Sciatic nerve (tissue), 2 donors: ENCODE data around the gene ARFIP1. TPM values are rescaled to one million over a fixed set of nuclear protein-coding genes. Genes with fewer than 3 reads are reported as not detected.
"Not testable (repeated sequence)": the region's sequence is repeated elsewhere in the genome, so short reads cannot be mapped to it uniquely, and the experiment has no call there.

ENCODE experiments used
- ATAC-seq: fragments of 200-7000 bp; cut with Tn5 transposase; one replicate; pipeline ENCODE4 v1.9.1; 2020; ENCODE audit warnings: mild to moderate bottlenecking, moderate library complexity
- DNase-seq: peaks from one replicate; pipeline ENCODE4 v3.0.0-alpha.2; 2020; ENCODE audit warnings: low spot score
- intact Hi-C: fragments of 100-400 bp; cut with DNase I; formaldehyde crosslinking; loops from one replicate; pipeline ENCODE4 v1.14.2; 2022
- total RNA-seq: library from RNA; stranded (reverse); fragmentation: NEBNext Ultra II Directional; extraction: Animal tissue kit (Norgen Biotek cat#: 25700); gene quantifications from one replicate; pipeline ENCODE4 v1.2.1, GENCODE V29; 2021
- donor health status: DM: no; HTN: no; CAD: no.
- donor health status: DM: no; HTN: no; CAD: no.

Gene ARFIP1, protein sequence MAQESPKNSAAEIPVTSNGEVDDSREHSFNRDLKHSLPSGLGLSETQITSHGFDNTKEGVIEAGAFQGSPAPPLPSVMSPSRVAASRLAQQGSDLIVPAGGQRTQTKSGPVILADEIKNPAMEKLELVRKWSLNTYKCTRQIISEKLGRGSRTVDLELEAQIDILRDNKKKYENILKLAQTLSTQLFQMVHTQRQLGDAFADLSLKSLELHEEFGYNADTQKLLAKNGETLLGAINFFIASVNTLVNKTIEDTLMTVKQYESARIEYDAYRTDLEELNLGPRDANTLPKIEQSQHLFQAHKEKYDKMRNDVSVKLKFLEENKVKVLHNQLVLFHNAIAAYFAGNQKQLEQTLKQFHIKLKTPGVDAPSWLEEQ
- 47.5 TPM for total RNA-seq

DNA sequence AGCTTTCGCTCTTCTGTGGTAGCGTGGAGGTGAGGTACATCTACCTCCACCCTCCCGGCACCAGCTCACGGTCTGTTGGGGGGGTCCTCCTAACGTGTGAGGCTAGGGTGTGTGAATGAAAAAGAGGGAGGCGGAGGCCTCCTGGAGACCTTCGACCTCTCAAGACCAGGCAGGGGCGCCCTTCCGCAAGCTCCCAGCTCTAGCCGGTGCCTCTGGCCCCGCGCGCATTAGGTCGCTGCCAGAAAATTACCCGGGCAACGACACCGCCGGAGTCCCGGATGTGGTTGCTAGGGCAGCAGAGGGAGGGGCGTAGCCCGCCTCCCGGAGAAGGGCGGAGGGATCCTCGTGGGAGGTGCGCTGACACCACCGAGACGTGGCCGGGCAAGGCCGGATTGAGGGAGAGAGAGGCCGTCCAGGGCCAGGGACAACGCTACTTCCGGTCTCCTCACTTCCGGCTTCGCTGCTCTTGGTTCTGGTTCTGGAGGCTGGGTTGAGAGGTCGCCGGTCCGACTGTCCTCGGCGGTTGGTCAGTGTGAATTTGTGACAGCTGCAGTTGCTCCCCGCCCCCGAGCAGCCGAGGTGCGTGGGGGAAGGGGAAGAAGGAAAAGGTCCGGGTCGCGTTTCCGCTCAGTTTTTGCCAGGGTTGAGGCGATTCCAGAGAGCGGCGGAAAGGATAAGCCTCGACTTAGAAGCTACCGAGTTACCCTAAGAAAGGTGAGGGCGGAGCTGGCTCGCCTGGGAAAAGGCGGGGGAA lies at the start of gene ARFIP1, which contains the start of gene TIGD4:
Gene ARFIP1, plus strand, starts transcription at position 442 of the 754 bp plus-strand sequence. CDS start 49,680 bp downstream, outside the sequence.
Gene TIGD4, minus strand, starts transcription at position 218 of the 754 bp plus-strand sequence. CDS start 8,726 bp downstream, outside the sequence.
- DNase-seq (peak; percentile 99), ATAC-seq (peak; percentile 100)
- intact Hi-C loops: no loop called here

GRCh38 chr4:152731997-152732396 lies 47.8 kb upstream of the ARFIP1 start:
- ATAC-seq (no peak), DNase-seq (no peak)
- intact Hi-C loops: no loop called here

DNA sequence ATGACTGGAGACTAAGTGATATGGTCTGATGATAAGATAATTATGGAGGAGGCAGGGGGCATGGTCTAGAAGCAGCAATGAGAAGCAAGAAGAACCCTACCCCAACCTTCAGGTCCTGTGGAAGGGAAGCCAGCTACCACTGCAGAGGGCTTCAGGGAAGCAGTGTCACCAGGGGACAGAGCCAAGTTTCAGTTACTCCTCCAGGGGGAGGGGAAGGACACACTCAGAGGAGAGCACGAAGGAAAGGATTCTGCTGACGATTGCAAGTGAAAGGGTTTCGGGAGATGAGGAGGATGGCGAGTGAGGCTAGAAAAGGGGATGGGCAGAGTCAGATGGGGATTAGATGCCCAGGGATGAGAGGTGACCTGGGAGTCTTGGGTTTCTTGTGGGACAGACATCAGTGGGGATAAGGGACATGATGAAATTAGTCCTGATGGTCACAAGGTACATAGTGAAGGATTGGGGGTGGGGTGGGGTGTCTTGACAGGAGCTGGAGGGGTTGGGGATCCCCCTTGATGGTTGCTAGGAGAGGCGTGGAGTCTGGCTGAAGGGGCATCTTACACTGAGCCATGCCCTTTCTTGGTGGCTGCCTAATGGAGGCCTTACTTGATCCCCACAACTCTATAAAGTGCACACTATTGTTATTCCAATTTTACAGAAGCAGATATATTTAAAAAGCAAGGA lies 45.6 kb upstream of the ARFIP1 start:
- intact Hi-C loops: no loop called here
- ATAC-seq: no peak
- no peak for DNase-seq

GRCh38 chr4:152734699-152735050 lies 45.1 kb upstream of the ARFIP1 start:
- intact Hi-C loops: no loop called here
- ATAC-seq (no peak), DNase-seq (no peak)

GRCh38 chr4:152735396-152735859 lies 44.3 kb upstream of the ARFIP1 start:
- DNase-seq (no peak), ATAC-seq (no peak)
- intact Hi-C loops: no loop called here

DNA sequence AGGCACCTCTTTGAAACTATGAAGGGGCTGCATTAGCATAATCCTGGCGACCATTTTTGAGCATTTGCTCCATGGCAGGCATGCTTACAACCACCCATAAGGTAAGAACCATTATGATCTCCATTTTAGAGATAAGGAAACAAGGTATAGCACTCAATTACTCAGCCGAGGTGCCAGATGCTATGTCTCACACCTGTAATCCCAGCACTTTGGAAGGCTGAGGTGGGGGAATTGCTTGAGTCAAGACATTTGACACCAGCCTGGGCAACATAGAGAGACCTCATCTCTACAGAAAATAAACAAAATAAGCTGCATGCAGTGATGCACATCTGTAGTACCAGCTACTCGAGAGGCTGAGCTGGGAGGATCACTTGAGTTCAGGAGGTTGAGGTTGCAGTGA lies 43.8 kb upstream of the ARFIP1 start:
- intact Hi-C loops: no loop called here
- ATAC-seq (no peak), DNase-seq (no peak)

DNA sequence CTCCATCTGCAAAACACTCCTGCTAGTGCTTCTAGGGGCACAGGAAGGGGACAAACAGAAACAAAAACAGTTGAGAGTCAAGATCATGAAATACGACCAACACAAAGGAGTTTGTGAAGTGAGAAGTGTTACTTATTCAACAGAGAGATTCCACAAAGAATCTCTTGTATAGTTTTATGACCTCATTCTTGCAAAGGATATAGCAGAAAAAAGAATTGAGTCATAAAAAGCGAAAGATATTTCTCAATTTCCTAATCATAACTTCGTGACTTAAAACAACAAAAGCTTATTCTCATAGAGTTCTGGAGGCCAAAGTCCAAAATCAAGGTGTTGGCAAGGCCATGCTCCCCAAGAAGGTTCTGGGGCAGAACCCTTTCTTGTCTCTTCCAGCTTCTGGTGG lies 40.9 kb upstream of the ARFIP1 start:
- peak; percentile 26 for ATAC-seq
- no peak for DNase-seq
- intact Hi-C loops: no loop called here

- DNase-seq: no peak
- intact Hi-C loops: no loop called here
- ATAC-seq: no peak
Measured at GRCh38 chr4:152747444-152747843, 32.3 kb upstream of the ARFIP1 start.

GRCh38 chr4:152748619-152749018 lies 31.1 kb upstream of the ARFIP1 start:
- no peak for ATAC-seq
- no peak for DNase-seq
- intact Hi-C loops: no loop called here

- intact Hi-C loops: no loop called here
- no peak for DNase-seq
- ATAC-seq: no peak
Measured at GRCh38 chr4:152763796-152764195, 16.0 kb upstream of the ARFIP1 start.

DNA sequence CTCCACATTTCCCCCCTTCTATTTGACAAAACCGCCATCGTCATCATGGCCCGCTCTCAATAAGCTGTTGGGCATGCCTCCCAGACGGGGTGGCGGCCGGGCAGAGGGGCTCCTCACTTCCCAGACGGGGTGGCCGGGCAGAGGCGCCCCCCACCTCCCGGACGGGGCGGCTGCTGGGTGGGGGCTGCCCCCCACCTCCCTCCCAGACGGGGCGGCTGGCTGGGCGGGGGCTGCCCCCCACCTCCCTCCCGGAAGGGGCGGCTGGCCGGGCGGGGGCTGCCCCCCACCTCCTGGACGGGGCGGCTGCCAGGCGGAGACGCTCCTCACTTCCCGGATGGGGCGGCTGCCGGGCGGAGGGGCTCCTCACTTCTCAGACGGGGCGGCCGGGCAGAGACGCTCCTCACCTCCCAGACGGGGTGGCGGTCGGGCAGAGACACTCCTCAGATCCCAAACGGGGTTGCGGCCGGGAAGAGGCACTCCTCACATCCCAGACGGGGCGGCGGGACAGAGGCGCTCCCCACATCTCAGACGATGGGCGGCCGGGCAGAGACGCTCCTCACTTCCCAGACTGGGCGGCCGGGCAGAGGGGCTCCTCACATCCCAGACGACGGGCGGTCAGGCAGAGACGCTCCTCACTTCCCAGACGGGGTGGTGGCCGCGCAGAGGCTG lies 14.6 kb upstream of the ARFIP1 start:
- ATAC-seq, intact Hi-C loops, DNase-seq: not testable (repeated sequence)

DNA sequence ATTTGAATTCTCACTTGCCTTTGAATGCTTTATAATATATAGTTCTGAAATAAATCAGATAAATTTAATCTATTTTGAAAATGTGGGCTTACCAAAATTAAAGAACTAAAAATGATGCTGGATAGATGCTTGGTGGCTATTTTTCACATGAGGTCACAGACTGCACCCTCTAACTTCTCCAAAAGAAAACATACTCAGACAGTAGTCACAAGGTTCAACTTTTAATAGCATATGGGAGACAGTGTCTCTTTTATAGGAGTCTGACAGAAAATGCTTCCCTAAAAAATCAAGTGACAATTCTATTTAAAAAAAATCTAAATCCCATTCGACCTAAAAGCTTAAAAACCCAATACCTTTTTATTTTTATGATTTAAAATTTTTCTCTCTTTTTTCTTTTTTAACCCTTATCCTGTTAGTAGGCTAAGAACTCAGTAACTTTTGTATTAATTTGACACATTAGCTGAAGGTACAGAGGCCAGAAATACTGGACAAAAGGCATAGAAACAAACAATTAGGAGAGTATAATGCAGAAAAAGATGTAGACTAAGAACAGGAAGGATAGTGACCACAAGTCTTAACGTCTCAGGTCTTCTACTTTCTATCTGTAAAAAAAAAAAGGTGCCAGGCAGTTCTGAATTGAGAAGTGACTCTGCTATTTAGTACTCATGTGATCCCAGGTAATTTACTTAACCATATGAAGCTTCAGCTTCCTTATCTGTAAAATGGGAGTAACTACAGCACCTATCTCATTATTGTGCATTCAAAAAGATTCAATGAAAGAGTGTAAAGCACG lies 7.8 kb upstream of the ARFIP1 start:
- intact Hi-C loops: no loop called here
- ATAC-seq (no peak), DNase-seq (no peak)

DNA sequence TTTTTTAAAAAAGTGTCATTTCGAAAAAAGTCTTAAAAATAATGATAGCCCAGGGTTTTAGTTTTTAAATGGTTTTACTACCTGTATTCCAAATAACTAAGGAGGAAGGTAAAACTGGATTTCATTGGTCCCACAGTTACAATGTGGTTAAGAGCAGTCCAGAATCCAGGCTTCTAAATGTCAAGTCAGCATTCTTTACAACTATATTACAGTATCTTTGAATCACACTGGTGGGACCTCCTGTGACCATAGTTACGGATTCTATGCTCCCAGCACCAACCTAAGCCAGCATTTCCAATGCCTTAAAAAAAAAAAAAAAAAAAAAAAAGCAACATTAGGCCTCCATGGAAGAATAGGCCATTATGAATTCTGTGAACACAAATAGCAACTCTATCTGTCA lies 6.4 kb upstream of the ARFIP1 start:
- intact Hi-C loops: no loop called here
- DNase-seq: no peak
- no peak for ATAC-seq

DNA sequence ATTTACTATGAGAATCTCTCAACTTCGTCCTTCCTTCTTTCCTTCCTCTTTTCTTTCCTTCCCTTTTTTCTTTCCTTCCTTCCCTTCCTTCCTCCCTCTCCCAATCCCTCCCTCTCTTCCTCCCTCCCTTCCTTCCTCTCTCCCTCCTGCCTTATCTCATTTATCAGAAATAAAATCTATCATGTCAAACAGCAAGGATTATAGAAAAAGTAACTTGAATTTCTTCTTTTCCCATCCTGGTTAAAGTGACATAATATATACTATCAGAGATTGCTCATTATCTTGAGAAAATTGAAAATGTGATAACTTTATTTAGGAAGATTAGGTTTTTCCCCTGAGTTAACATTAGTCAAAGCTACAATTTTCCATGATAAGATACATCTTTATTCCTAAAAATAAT lies 5.8 kb upstream of the ARFIP1 start:
- no peak for ATAC-seq

GRCh38 chr4:152776352-152776751 lies 3.4 kb upstream of the ARFIP1 start:
- ATAC-seq (no peak), DNase-seq (no peak)
- intact Hi-C loops: no loop called here

More for the DNA sequence above, 5.8 kb upstream of the ARFIP1 start:
- no peak for DNase-seq
- intact Hi-C loops: no loop called here

- ATAC-seq (no peak), DNase-seq (no peak)
- intact Hi-C loops: no loop called here
Measured at GRCh38 chr4:152777488-152777887, 2.3 kb upstream of the ARFIP1 start.

DNA sequence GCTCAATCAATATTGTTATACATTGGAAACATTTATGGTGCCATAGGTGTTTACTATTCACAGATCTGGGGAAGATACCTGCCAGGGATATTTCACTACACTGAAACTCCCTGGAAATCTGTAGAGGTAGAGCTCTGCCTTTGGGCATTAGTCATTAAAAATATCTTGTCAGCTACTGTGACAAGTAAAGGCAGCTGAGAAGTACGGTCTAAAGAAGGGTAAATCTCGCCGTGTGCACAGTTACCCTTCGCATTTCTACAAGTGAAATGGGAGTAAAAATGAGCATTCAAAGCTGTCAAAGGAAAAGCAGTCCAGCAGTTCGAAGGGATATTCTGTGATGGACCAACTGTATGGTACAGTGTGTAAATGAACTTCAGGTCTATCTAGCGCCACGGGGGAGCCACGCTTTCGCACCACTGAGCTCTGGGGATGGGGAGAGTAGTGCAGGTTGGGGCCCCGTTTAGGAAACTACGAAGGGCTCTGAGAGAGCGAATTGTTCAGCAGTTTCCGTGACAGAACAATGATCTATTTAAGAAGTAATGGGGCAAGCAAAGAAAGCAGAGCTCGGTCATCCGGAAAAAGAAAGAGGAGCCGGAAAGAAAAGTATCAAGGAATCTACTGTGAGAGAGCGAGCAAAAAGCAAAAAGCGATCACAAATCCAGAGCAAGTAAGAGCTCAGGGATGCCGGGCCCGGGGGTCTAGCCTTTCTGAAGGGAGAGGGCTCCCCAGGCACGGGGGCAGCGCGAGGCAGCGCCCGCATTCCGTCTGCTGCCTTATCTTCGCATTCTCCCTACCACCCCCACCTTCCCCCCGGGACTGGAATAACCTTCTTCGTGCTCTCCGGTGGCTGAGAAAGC lies 870 bp upstream of the ARFIP1 start:
- intact Hi-C loops: no loop called here
- ATAC-seq (peak; percentile 38), DNase-seq (no peak)
